Loucy (cell line): ENCODE results near the gene C5AR2.
A peak's percentile ranks its signal among the peaks of the same experiment; 100 is the strongest.

Source experiments
- H2AFZ ChIP-seq: fragments of 200-600 bp; sonication (generic); 2 replicates; pipeline ENCODE4 v1.6.0; 2016; ENCODE audit warnings: antibody characterized with exemption, mild to moderate bottlenecking, low read length, moderate library complexity
- H3F3A ChIP-seq: fragments of 200-600 bp; 2 replicates; pipeline ENCODE4 v1.6.0; 2016; ENCODE audit warnings: antibody characterized with exemption, low read depth, mild to moderate bottlenecking
- H3K27me3 ChIP-seq: fragments of 200-600 bp; sonication (generic); 2 replicates; pipeline ENCODE4 v1.6.1; 2014; ENCODE audit warnings: low read length, mild to moderate bottlenecking; ENCODE audit not compliant: insufficient read depth, poor library complexity, severe bottlenecking
- H3K36me3 ChIP-seq: fragments of 200-600 bp; sonication (generic); 2 replicates; pipeline ENCODE4 v1.6.1; 2016; ENCODE audit warnings: low read length; ENCODE audit not compliant: insufficient read depth
- H3K4me1 ChIP-seq: fragments of 200-600 bp; sonication (generic); 2 replicates; pipeline ENCODE4 v1.5.1; 2014; ENCODE audit warnings: low read length, mild to moderate bottlenecking; ENCODE audit not compliant: insufficient read depth, poor library complexity, severe bottlenecking
- H3K4me2 ChIP-seq: fragments of 200-600 bp; sonication (generic); 2 replicates; pipeline ENCODE4 v1.6.0; 2014; ENCODE audit warnings: antibody characterized with exemption, low read length, low read depth, mild to moderate bottlenecking; ENCODE audit not compliant: poor library complexity, severe bottlenecking
- H3K4me3 ChIP-seq: fragments of 200-600 bp; sonication (generic); 2 replicates; pipeline ENCODE4 v1.5.1; 2014; ENCODE audit warnings: low read length, mild to moderate bottlenecking, mixed read lengths; ENCODE audit not compliant: poor library complexity, severe bottlenecking
- H3K79me2 ChIP-seq: fragments of 200-600 bp; sonication (generic); 2 replicates; pipeline ENCODE4 v1.6.1; 2014; ENCODE audit warnings: low read length; ENCODE audit not compliant: insufficient read depth
- H3K9ac ChIP-seq: fragments of 200-600 bp; sonication (generic); 2 replicates; pipeline ENCODE4 v1.6.0; 2014; ENCODE audit warnings: mild to moderate bottlenecking, low read depth, low read length, moderate library complexity; ENCODE audit not compliant: poor library complexity, severe bottlenecking
- H3K9me2 ChIP-seq: fragments of 200-600 bp; sonication (generic); replicated peaks from 2 replicates; pipeline ENCODE4 v1.6.1; 2016; ENCODE audit warnings: low read depth, low read length, mixed read lengths
- H3K9me3 ChIP-seq: fragments of 200-600 bp; sonication (generic); 2 replicates; pipeline ENCODE4 v1.6.1; 2014; ENCODE audit warnings: mild to moderate bottlenecking, antibody characterized with exemption, low read length, low read depth; ENCODE audit not compliant: insufficient read depth
- H4K20me1 ChIP-seq: fragments of 200-600 bp; sonication (generic); 2 replicates; pipeline ENCODE4 v1.6.0; 2014; ENCODE audit warnings: antibody characterized with exemption, low read length, mild to moderate bottlenecking; ENCODE audit not compliant: insufficient read depth, poor library complexity, severe bottlenecking
- EZH2phosphoT487 ChIP-seq: fragments of 200-600 bp; IDR thresholded peaks from 2 replicates; pipeline ENCODE4 v1.6.1; 2018; ENCODE audit warnings: antibody characterized with exemption, mild to moderate bottlenecking, moderate library complexity, borderline replicate concordance
- TF ChIP-seq, protein P1 (sequence below): fragments of 200-600 bp; sonication (generic); conservative IDR thresholded peaks from 2 replicates; pipeline ENCODE4 v1.5.1; 2014; ENCODE audit warnings: mild to moderate bottlenecking, antibody characterized with exemption, low read length

C5AR2 gene

DNA sequence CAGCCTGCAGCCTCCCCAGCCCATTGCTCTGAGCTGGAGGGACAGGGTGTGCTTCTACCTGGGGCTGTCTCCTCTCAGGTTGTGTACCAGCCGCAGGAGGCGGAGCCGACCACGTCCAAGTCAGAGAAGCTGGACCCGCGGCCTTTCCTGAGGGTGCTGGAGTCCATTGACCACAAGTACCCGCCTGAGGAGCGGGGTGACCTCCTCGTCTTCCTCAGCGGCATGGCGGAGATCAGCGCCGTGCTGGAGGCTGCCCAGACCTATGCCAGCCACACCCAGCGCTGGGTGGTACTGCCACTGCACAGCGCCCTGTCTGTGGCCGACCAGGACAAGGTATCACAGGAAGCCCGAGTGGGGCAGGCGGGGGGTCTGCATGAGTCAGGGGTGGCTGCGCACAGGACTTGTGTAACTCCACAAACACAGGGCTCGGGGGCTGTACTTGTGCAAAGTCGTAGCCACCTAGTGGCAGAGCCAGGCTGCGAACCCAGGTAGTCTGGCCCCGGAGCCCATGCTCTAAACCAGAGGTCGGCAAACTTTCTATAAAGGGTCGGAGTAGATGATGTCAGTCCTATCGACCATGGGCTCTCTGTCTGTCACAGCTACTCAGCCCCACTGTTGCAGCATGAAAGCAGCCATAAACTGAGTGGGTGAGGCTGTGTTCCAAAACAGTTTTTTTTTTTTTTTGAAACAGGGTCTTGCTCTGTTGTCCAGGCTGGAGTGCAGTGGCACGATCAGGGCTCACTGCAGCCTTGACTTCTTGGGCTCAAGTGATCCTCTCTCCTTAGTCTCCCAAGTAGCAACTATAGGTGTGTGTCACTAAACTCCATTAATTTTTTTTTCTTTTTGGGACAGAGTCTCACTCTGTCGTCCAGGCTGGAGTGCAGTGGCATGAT is 26.1 kb downstream of the C5AR2 start:
- H3K27me3 ChIP-seq = no peaks in the 10 kb centered on the region
- H3K4me3 ChIP-seq = no peak overlapping the region
- no peak overlapping the region for H2AFZ ChIP-seq
- H3F3A ChIP-seq = no peaks in the 10 kb centered on the region
- H3K4me1 ChIP-seq = no peaks in the 10 kb centered on the region
- H3K79me2 ChIP-seq = peaks cover 16% of the 10 kb centered on the region; the same call in 1 of the 2 replicates
- peaks cover 72% of the 10 kb centered on the region; the same call in 1 of the 2 replicates for H3K36me3 ChIP-seq
- H3K9me2 ChIP-seq = no peaks in the 10 kb centered on the region
- H4K20me1 ChIP-seq = no peaks in the 10 kb centered on the region
- no peak overlapping the region for H3K4me2 ChIP-seq
- no peaks in the 10 kb centered on the region for H3K9me3 ChIP-seq
- H3K9ac ChIP-seq = no peak overlapping the region
- TF ChIP-seq EZH2phosphoT487 = no peak
- TF ChIP-seq, protein P1, sequence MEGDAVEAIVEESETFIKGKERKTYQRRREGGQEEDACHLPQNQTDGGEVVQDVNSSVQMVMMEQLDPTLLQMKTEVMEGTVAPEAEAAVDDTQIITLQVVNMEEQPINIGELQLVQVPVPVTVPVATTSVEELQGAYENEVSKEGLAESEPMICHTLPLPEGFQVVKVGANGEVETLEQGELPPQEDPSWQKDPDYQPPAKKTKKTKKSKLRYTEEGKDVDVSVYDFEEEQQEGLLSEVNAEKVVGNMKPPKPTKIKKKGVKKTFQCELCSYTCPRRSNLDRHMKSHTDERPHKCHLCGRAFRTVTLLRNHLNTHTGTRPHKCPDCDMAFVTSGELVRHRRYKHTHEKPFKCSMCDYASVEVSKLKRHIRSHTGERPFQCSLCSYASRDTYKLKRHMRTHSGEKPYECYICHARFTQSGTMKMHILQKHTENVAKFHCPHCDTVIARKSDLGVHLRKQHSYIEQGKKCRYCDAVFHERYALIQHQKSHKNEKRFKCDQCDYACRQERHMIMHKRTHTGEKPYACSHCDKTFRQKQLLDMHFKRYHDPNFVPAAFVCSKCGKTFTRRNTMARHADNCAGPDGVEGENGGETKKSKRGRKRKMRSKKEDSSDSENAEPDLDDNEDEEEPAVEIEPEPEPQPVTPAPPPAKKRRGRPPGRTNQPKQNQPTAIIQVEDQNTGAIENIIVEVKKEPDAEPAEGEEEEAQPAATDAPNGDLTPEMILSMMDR = peak; percentile 50

DNA sequence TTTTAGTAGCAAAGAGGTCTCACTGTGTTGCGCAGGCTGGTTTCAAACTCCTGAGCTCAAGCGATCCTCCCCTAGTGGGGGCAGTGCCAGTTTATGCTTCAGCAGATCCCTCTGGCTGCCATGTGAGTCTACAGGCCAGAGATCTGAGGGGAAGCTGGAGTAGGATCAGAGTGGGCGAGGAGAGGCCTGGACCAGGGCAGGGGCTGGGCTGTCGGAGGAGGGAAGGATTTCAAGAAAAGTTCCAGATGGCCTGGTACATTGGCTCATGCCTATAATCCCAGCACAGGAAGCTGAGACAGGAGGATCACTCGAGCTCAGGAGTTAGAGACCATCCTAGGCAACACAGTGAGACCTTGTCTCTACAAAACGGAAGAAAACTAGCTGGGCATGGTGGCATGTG is 27.0 kb downstream of the C5AR2 start:
- no peak overlapping the region for H3K4me2 ChIP-seq
- no peaks in the 10 kb centered on the region for H3K4me1 ChIP-seq
- H3K9me3 ChIP-seq = no peaks in the 10 kb centered on the region
- H3K27me3 ChIP-seq = no peaks in the 10 kb centered on the region
- TF ChIP-seq, protein P1 = no peak
- no peak for TF ChIP-seq EZH2phosphoT487
- no peaks in the 10 kb centered on the region for H3F3A ChIP-seq
- peaks cover 72% of the 10 kb centered on the region; the same call in 1 of the 2 replicates for H3K36me3 ChIP-seq
- H3K9ac ChIP-seq = no peak overlapping the region
- no peak overlapping the region for H2AFZ ChIP-seq
- H3K79me2 ChIP-seq = peaks cover 8% of the 10 kb centered on the region; the same call in 1 of the 2 replicates
- no peak overlapping the region for H3K4me3 ChIP-seq
- H4K20me1 ChIP-seq = no peaks in the 10 kb centered on the region
- no peaks in the 10 kb centered on the region for H3K9me2 ChIP-seq

DNA sequence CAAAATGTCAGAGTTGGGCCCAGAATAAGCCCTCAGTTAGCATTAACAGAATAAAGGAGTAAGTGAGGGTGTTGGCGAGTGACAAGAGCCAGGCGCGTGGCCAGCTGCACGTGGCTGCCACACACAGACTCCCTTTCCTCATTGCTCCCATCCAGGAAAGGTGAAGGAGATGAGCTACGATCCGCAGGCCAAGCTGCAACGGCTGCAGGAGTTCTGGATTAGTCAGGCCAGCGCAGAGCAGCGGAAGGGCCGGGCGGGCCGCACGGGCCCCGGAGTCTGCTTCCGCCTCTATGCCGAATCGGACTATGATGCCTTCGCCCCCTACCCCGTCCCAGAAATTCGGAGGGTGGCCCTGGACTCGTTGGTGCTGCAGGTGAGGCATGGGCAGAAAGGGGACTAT is 30.3 kb downstream of the C5AR2 start:
- peaks cover 63% of the 10 kb centered on the region; the same call in 1 of the 2 replicates for H3K36me3 ChIP-seq

More for the DNA sequence above, 30.3 kb downstream of the C5AR2 start:
- no peak overlapping the region for H3K9ac ChIP-seq
- no peak overlapping the region for H2AFZ ChIP-seq
- no peaks in the 10 kb centered on the region for H3K79me2 ChIP-seq
- H3K4me2 ChIP-seq = no peak overlapping the region
- no peaks in the 10 kb centered on the region for H3K27me3 ChIP-seq
- H3K4me3 ChIP-seq = no peak overlapping the region
- H3F3A ChIP-seq = no peaks in the 10 kb centered on the region
- H4K20me1 ChIP-seq = no peaks in the 10 kb centered on the region
- no peaks in the 10 kb centered on the region for H3K9me2 ChIP-seq
- H3K9me3 ChIP-seq = no peaks in the 10 kb centered on the region
- no peaks in the 10 kb centered on the region for H3K4me1 ChIP-seq
- TF ChIP-seq, protein P1 = no peak
- no peak for TF ChIP-seq EZH2phosphoT487
